HepG2 (cell line): Measurements from ENCODE around the gene ZNF189. TPM values are rescaled to one million over a fixed set of nuclear protein-coding genes. Genes with fewer than 3 reads are reported as not detected.

Experiments
- ATAC-seq: fragments of 200-7000 bp; cut with Tn5 transposase; 3 replicates; pipeline ENCODE4 v1.9.1; 2020; ENCODE audit warnings: mild to moderate bottlenecking, moderate library complexity
- BruUV-seq: library from RNA; stranded (reverse); fragments of 400-500 nt; replicated peaks from 2 replicates; lab custom pipeline; 2021; lab: Mats Ljungman, UMichigan
- CTCF ChIA-PET: fragments of 300-600 bp; formaldehyde crosslinking; extraction: SDS; loops from one replicate; lab custom pipeline; 2021; ENCODE audit warnings: low total read pairs, inconsistent platforms, low intra/inter-chr PET ratio; lab: Yijun Ruan, JAX
- POLR2A ChIA-PET: fragments of 350-600 bp; sonication (Branson Sonifier 250); formaldehyde crosslinking; loops from one replicate; lab custom pipeline; 2020; ENCODE audit warnings: antibody characterized with exemption, inconsistent platforms; lab: Yijun Ruan, JAX
- DNase-seq: peaks from one replicate; pipeline ENCODE4 v3.0.0-alpha.2; 2015; ENCODE audit warnings: low spot score
- FAIRE-seq: peaks from 3 replicates; lab custom pipeline; 2011; peaks lifted over from hg19 to GRCh38; lab: Jason Lieb, UNC
- H2AFZ ChIP-seq: one replicate; pipeline ENCODE4 v1.6.1; 2011; ENCODE audit warnings: low read length, inconsistent platforms
- H3K27ac ChIP-seq: fragments of 300-600 bp; 3 replicates; pipeline ENCODE4 v1.8.0; 2011; ENCODE audit warnings: mixed run types, mild to moderate bottlenecking, mixed read lengths, low read length, inconsistent platforms; ENCODE audit not compliant: insufficient read depth; ENCODE audit errors: extremely low read length
- H3K27me3 ChIP-seq, 2 experiments: fragments of 200-600 bp in 1 of 2; 2 replicates in 1 of 2; 3 replicates in 1 of 2; pipeline versions ENCODE4 v1.6.0 to v1.8.0; 2011; ENCODE audit warnings: low read length in 2 of 2, mild to moderate bottlenecking in 2 of 2, moderate library complexity in 2 of 2, inconsistent platforms in 1 of 2; ENCODE audit not compliant: insufficient read depth in 2 of 2, control insufficient read depth in 1 of 2
- H3K36me3 ChIP-seq, 2 experiments: fragments of 200-600 bp in 1 of 2; replicated peaks in 1 of 2; 2 replicates in 1 of 2; 3 replicates in 1 of 2; pipeline versions ENCODE4 v1.5.1 to v1.8.0; 2011; ENCODE audit warnings: low read length in 2 of 2, inconsistent platforms in 1 of 2; ENCODE audit not compliant: insufficient read depth in 2 of 2, control insufficient read depth in 1 of 2
- H3K4me1 ChIP-seq: 2 replicates; pipeline ENCODE4 v1.5.1; 2012; ENCODE audit warnings: low read length, inconsistent platforms; ENCODE audit not compliant: insufficient read depth
- H3K4me2 ChIP-seq: 2 replicates; pipeline ENCODE4 v1.6.0; 2011; ENCODE audit warnings: low read depth, low read length, inconsistent platforms
- H3K4me3 ChIP-seq, 3 experiments: fragments of 200-600 bp in 1 of 3; sonication (generic), shearing (Covaris generic) in 1 of 3; replicated peaks in 1 of 3; 2 replicates each; pipeline ENCODE4 v1.5.1; 2011 to 2016; ENCODE audit warnings: low read length in 3 of 3, inconsistent platforms in 2 of 3, low read depth in 2 of 3, mild to moderate bottlenecking in 2 of 3, control low read depth in 1 of 3, mixed read lengths in 1 of 3; ENCODE audit not compliant: insufficient read depth in 1 of 3
- H3K79me2 ChIP-seq: one replicate; pipeline ENCODE4 v1.6.1; 2011; ENCODE audit warnings: low read length, inconsistent platforms; ENCODE audit not compliant: insufficient read depth
- H3K9ac ChIP-seq: 2 replicates; pipeline ENCODE4 v1.6.0; 2011; ENCODE audit warnings: mild to moderate bottlenecking, low read depth, low read length, inconsistent platforms; ENCODE audit not compliant: insufficient read depth
- H3K9me3 ChIP-seq: 2 replicates; pipeline ENCODE4 v1.5.1; 2012; ENCODE audit warnings: mild to moderate bottlenecking, low read length
- H4K20me1 ChIP-seq: 2 replicates; pipeline ENCODE4 v1.6.0; 2011; ENCODE audit warnings: inconsistent platforms, mild to moderate bottlenecking, low read length, moderate library complexity; ENCODE audit not compliant: insufficient read depth
- FOSL2 ChIP-seq: sonication (generic); formaldehyde crosslinking; IDR thresholded peaks from 2 replicates; pipeline ENCODE4 v1.4.0; 2020; ENCODE audit warnings: missing genetic modification reagents
- FOXP1 ChIP-seq, 2 experiments: fragments of 450-650 bp in 1 of 2; IDR thresholded peaks; 2 replicates each; pipeline ENCODE4 v1.6.1; 2017 to 2018; ENCODE audit warnings: antibody characterized with exemption in 1 of 2
- NONO ChIP-seq, 2 experiments: fragments of 450-650 bp in 1 of 2; sonication (generic) in 1 of 2; formaldehyde crosslinking in 1 of 2; IDR thresholded peaks in 1 of 2; conservative IDR thresholded peaks in 1 of 2; 2 replicates each; pipeline versions ENCODE4 v1.6.1 to v1.8.0; 2017 to 2022; ENCODE audit warnings: mild to moderate bottlenecking in 1 of 2, missing genetic modification reagents in 1 of 2, moderate library complexity in 1 of 2
- SSRP1 ChIP-seq: IDR thresholded peaks from 2 replicates; pipeline ENCODE4 v1.6.1; 2016; ENCODE audit warnings: control low read depth
- ZNF441 ChIP-seq: sonication (generic); formaldehyde crosslinking; IDR thresholded peaks from 2 replicates; pipeline ENCODE4 v1.7.0; 2021; ENCODE audit warnings: missing genetic modification reagents, borderline replicate concordance
- ZNF569 ChIP-seq: sonication (generic); formaldehyde crosslinking; IDR thresholded peaks from 2 replicates; pipeline ENCODE4 v1.5.0; 2020; ENCODE audit warnings: mild to moderate bottlenecking, missing genetic modification reagents, moderate library complexity, borderline replicate concordance
- ZNF629 ChIP-seq: sonication (generic); formaldehyde crosslinking; conservative IDR thresholded peaks from 2 replicates; pipeline ENCODE4 v1.5.0; 2020; ENCODE audit warnings: missing genetic modification reagents
- ZNF672 ChIP-seq: sonication (generic); formaldehyde crosslinking; IDR thresholded peaks from 2 replicates; pipeline ENCODE4 v1.8.1; 2022; ENCODE audit warnings: missing genetic modification reagents
- WGBS: methylation state at CpG from one replicate; pipeline ENCODE4 v1.1.6; 2017; ENCODE audit warnings: low lambda C conversion rate; 5-methylcytosine and 5-hydroxymethylcytosine counted together
- in situ Hi-C: cut with HindIII; loops from 2 replicates; pipeline ENCODE4 v1.10.0; 2017; ENCODE audit warnings: low pct_unique_long_range_greater_than_20kb; ENCODE audit not compliant: extremely low pct_ligation_motif_present
- intact Hi-C: fragments of 100-400 bp; cut with micrococcal nuclease; formaldehyde crosslinking; loops from one replicate; pipeline ENCODE4 v1.10.0; 2022; ENCODE audit not compliant: unreplicated experiment
- polyA plus RNA-seq, 8 experiments: library from polyadenylated mRNA; depleted of rRNA in 3 of 8; stranded (reverse) in 7 of 8; unstranded in 1 of 8; fragments of >200 nt; fragmentation: Illumina TruSeq in 4 of 8; extraction: Trizol in 4 of 8; gene quantifications; 2 replicates each; pipeline versions ENCODE4 v1.2.1 to v1.2.3, GENCODE V29; 2011 to 2016; ENCODE audit warnings: low read depth in 4 of 8, missing spikeins in 1 of 8, mixed read lengths in 1 of 8; ENCODE audit not compliant: insufficient read depth in 1 of 8
- total RNA-seq, 5 experiments: library from RNA; depleted of rRNA; stranded (reverse); fragments of >200 nt; fragmentation: Illumina TruSeq; extraction: Trizol; gene quantifications; 2 replicates each; pipeline ENCODE4 v1.2.3, GENCODE V29; 2016; ENCODE audit warnings: low read depth in 1 of 5
- TF ChIP-seq, protein P1 (sequence below): sonication (generic); formaldehyde crosslinking; IDR thresholded peaks from 2 replicates; pipeline ENCODE4 v1.4.0; 2020; ENCODE audit warnings: missing genetic modification reagents, mild to moderate bottlenecking, borderline replicate concordance
- TF ChIP-seq, protein P2 (sequence below): sonication (generic); formaldehyde crosslinking; IDR thresholded peaks from 2 replicates; pipeline ENCODE4 v1.9.0; 2021; ENCODE audit warnings: missing genetic modification reagents, borderline replicate concordance
- TF ChIP-seq, protein P3 (sequence below): sonication (generic); formaldehyde crosslinking; IDR thresholded peaks from 2 replicates; pipeline ENCODE4 v1.4.0; 2020; ENCODE audit warnings: mild to moderate bottlenecking, missing genetic modification reagents

ZNF189 gene
- total and polyA plus RNA-seq, 2 of the 13 experiments (the other 11 are each of a cell fraction or from before 2014, with no cell fraction given): 8.4 to 50.0 TPM

DNA sequence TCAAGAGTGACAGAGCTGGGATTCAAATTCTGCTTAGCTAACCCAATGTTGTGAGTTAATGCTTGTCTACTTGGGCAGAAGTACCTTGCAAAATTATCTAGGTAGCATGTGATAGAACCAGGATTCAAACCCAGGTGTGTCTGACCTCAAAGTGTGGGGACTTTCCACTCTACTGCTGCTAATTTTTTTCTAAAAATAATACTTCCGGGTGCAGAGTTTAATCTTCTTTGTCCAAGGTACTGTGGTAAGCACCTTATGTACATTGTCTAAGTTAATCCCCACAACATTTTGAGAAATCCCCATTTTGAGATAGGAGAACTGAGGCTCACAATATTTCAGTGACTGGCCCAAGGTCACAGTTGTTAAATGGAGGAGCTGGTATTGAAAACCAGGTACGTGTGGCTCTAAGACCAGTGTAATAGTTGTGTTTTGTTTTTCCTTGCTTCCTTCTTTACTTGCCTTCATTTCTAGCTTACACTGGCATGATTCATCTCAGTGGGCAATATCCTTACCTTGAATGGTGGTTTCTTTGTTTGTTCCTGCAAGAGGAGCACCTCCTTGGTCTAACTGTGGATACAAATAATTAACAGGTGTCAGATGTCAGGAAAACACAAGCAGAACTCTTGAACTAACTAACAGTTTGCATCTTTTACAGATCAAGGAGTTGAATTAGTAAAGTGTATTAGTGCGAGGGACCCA lies 29.5 kb downstream of the ZNF189 start (continued):
- TF ChIP-seq ZNF629 (CRISPR knock-in tag) (0 out of 2 replicates have a peak, but pooled peaks have one; percentile 10), FOSL2 (CRISPR knock-in tag) (0 out of 2 replicates have a peak, but pooled peaks have one; percentile 19), FOXP1 (IDR thresholded peaks at IDR 0.05) (no peak), FOXP1 (CRISPR knock-in tag; IDR thresholded peaks at IDR 0.05) (peak; percentile 33; the same call in 1 of the 2 replicates), NONO (IDR thresholded peaks at IDR 0.05) (no peak), NONO (CRISPR knock-in tag; conservative IDR thresholded peaks at IDR 0.05) (no peak), ZNF441 (CRISPR knock-in tag) (no peak)
- TF ChIP-seq, protein P1, sequence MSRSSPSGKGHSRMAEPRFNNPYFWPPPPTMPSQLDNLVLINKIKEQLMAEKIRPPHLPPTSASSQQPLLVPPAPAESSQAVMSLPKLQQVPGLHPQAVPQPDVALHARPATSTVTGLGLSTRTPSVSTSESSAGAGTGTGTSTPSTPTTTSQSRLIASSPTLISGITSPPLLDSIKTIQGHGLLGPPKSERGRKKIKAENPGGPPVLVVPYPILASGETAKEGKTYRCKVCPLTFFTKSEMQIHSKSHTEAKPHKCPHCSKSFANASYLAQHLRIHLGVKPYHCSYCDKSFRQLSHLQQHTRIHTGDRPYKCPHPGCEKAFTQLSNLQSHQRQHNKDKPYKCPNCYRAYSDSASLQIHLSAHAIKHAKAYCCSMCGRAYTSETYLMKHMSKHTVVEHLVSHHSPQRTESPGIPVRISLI (CRISPR knock-in tag): no peak
- TF ChIP-seq, all 625 proteins: peak for 6

DNA sequence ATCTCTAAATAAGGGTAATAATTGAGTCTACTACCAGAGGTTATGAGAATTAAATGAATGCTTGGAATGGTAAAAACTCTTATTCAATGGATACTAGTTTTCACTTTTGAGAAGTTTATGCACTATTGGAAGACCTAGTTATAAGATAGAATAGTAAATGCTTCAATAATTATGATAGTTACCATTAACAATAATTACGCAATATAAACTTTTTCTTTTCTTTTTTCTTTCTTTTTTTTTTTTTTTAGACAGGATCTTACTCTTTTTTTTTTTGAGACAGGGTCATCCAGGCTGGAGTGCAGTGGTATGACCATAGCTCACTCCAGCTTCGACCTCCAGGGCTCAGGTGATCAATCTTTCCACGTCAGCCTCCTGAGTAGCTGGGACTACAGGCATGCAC lies 30.3 kb downstream of the ZNF189 start:
- Histone ChIP-seq H3K4me2 (no peak overlapping the region), H3K27me3 (no peaks in the 10 kb centered on the region), H3K9ac (no peak overlapping the region), H4K20me1 (no peaks in the 10 kb centered on the region), H3K79me2 (no peaks in the 10 kb centered on the region), H3K9me3 (no peaks in the 10 kb centered on the region), H3K4me3 (no peak overlapping the region), H3K27ac (no peak overlapping the region), H3K4me1 (peaks cover 88% of the 10 kb centered on the region), H3K36me3 (no peaks in the 10 kb centered on the region), H2AFZ (no peak overlapping the region)
- no peak for ATAC-seq
- ChIA-PET CTCF (no interaction called here), POLR2A (interaction anchor here (2.7 kb wide), 1 partner anchor 17 kb away, joined by 6 read pairs; no protein-coding TSS in a partner anchor)
- intact Hi-C loops: no loop called here
- no peak for DNase-seq
- no peak for FAIRE-seq
- no TSS peak for BruUV-seq
- 94% methylated on average over 3 of the region's 3 CpGs for WGBS
- in situ Hi-C loops: no loop called here
- TF ChIP-seq ZNF569 (CRISPR knock-in tag) (no peak), ZNF672 (CRISPR knock-in tag) (no peak), SSRP1 (CRISPR knock-in tag) (no peak)
- TF ChIP-seq, protein P2, sequence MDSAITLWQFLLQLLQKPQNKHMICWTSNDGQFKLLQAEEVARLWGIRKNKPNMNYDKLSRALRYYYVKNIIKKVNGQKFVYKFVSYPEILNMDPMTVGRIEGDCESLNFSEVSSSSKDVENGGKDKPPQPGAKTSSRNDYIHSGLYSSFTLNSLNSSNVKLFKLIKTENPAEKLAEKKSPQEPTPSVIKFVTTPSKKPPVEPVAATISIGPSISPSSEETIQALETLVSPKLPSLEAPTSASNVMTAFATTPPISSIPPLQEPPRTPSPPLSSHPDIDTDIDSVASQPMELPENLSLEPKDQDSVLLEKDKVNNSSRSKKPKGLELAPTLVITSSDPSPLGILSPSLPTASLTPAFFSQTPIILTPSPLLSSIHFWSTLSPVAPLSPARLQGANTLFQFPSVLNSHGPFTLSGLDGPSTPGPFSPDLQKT (CRISPR knock-in tag): no peak
- TF ChIP-seq, protein P3, sequence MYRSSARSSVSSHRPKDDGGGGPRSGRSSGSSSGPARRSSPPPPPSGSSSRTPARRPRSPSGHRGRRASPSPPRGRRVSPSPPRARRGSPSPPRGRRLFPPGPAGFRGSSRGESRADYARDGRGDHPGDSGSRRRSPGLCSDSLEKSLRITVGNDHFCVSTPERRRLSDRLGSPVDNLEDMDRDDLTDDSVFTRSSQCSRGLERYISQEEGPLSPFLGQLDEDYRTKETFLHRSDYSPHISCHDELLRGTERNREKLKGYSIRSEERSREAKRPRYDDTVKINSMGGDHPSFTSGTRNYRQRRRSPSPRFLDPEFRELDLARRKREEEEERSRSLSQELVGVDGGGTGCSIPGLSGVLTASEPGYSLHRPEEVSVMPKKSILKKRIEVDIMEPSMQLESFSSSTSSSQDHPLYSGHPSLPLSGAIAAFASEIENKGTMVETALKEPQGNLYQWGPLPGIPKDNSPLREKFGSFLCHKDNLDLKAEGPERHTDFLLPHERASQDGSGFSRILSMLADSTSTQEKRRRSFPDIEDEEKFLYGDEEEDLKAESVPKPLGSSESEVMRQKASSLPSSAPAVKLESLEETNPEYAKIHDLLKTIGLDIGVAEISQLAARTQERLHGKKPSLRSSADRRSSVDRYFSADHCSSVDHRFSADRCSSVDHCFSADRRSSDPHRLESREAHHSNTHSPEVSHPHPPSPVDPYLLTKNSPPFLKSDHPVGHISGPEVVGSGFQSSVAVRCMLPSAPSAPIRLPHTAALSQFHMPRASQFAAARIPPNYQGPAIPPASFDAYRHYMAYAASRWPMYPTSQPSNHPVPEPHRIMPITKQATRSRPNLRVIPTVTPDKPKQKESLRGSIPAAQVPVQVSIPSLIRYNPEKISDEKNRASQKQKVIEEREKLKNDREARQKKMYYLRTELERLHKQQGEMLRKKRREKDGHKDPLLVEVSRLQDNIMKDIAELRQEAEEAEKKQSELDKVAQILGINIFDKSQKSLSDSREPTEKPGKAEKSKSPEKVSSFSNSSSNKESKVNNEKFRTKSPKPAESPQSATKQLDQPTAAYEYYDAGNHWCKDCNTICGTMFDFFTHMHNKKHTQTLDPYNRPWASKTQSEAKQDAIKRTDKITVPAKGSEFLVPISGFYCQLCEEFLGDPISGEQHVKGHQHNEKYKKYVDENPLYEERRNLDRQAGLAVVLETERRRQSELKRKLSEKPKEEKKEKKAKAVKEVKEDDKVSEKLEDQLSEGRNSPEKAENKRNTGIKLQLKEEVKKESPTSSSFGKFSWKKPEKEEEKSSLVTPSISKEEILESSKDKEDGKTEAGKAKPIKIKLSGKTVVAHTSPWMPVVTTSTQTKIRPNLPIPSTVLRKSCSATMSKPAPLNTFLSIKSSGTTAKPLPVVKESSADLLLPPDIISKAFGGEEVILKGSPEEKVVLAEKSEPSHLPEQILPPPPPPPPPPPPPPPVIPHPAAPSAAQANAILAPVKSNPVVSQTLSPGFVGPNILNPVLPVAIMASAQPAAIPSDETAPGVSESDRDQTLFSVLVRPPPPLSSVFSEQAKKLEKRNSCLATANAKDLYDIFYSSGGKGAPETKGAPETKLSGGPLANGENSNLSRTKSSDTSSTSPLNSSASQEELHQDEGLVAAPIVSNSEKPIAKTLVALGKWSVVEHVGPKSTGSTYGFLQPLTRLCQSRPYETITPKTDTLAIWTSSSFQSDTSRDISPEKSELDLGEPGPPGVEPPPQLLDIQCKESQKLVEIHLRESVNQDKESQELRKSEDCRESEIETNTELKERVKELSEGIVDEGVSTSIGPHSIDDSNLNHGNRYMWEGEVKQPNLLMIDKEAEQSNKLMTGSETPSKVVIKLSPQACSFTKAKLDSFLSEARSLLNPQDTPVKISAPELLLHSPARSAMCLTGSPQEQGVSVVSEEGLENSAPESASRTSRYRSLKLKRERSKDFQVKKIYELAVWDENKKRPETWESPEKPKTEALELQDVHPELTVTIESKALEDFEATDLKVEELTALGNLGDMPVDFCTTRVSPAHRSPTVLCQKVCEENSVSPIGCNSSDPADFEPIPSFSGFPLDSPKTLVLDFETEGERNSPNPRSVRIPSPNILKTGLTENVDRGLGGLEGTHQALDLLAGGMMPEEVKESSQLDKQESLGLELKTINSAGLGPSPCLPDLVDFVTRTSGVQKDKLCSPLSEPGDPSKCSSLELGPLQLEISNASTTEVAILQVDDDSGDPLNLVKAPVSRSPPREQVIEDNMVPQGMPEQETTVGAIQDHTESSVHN (CRISPR knock-in tag): no peak
